ENCODE data around the gene SHPK.
"Not testable (repeated sequence)": the region's sequence is repeated elsewhere in the genome, so short reads cannot be mapped to it uniquely, and the experiment has no call there.

SHPK gene

DNA sequence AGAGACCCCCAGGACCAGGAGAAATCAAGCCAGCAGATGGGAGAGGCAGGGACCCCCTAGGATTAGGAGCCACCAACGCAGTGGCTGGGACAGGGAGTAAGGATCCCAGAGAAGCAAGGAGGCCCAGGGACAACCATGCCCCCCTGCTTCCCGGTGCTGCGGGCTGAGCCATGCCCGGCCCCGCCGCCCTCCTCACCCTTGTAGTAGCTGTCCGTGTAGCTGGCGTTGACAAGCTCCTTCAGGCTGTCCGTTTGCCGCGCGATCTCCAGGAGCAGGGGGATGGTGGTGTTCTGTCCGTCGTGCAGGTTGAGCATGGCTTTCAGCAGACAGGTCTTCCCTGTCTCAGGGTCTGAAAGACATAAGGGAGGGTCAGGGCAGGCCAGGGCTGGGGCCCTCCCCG is 45.3 kb downstream of the SHPK start:
- Histone ChIP-seq H3K27ac (ENCODE audit: low read depth, low read length) (no peak overlapping the region), H3K9ac (ENCODE audit: low read depth in 1 of 2, low read length in 2 of 2) (no peak overlapping the region), H3K36me3 (ENCODE audit: control insufficient read depth in 1 of 2, insufficient read depth in 2 of 2, low read length in 2 of 2) (peaks cover 12 to 57% of the 10 kb centered on the region in 2 donors), H3K4me3 (ENCODE audit: low read depth in 1 of 2, low read length in 2 of 2) (no peak overlapping the region), H3K4me1 (ENCODE audit: control insufficient read depth in 1 of 2, insufficient read depth in 2 of 2, low read length in 2 of 2) (no peaks in the 10 kb centered on the region), H3K9me3 (ENCODE audit: control insufficient read depth in 1 of 2, low read length in 2 of 2) (no peaks in the 10 kb centered on the region), H3K27me3 (ENCODE audit: control insufficient read depth in 1 of 2, insufficient read depth in 2 of 2, low read length in 2 of 2) (no peaks in the 10 kb centered on the region)

DNA sequence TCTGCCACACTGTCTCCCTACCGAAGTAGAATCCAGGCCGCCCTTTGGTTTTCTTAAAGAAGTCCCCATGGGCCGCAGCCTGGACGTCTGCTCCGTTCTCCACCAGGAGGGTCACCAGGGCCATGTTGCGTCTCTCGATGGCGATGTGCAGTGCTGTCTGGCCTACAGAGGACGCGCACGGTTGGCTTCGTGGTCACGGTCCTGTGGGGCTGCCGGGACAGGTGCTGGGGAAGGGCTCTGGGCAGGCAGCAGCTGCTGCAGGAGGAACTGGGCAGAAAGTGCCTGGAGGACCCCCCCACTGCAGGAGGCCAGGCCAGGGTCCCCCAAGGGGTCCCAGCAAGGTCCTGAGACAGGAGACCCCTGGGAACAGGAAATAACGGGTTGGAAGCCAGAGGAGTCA is 45.8 kb downstream of the SHPK start:
- Histone ChIP-seq H3K27me3 (ENCODE audit: control insufficient read depth in 1 of 2, insufficient read depth in 2 of 2, low read length in 2 of 2) (no peaks in the 10 kb centered on the region), H3K36me3 (ENCODE audit: control insufficient read depth in 1 of 2, insufficient read depth in 2 of 2, low read length in 2 of 2) (peaks cover 14 to 58% of the 10 kb centered on the region in 2 donors), H3K27ac (ENCODE audit: low read depth, low read length) (no peak overlapping the region), H3K9me3 (ENCODE audit: control insufficient read depth in 1 of 2, low read length in 2 of 2) (no peaks in the 10 kb centered on the region), H3K9ac (ENCODE audit: low read depth in 1 of 2, low read length in 2 of 2) (no peak overlapping the region), H3K4me1 (ENCODE audit: control insufficient read depth in 1 of 2, insufficient read depth in 2 of 2, low read length in 2 of 2) (no peaks in the 10 kb centered on the region), H3K4me3 (ENCODE audit: low read depth in 1 of 2, low read length in 2 of 2) (no peak overlapping the region)

DNA sequence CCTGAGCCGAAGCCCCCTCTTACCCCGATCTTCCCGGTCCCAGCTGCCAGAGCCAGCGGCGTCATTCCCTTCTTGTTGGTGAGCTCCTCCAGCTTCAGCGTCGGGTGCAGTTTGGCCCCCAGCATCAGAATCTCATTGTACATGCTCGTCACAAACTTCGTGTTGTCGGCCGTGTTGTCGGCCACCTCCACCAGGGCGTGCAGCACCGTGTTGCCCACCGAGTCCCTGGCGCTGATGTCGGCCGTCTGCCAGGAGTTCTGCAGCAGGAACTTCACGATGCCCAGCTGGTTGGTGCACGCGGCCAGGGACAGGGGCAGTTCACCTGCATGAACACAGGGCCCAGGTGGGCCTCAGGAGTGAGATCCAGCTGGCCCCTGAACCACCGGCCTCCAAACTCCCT is 46.3 kb downstream of the SHPK start:
- no peak overlapping the region for H3K9ac ChIP-seq (ENCODE audit: low read depth in 1 of 2, low read length in 2 of 2)
- H3K36me3 ChIP-seq (ENCODE audit: control insufficient read depth in 1 of 2, insufficient read depth in 2 of 2, low read length in 2 of 2) = peaks cover 14 to 58% of the 10 kb centered on the region in 2 donors
- no peaks in the 10 kb centered on the region for H3K4me1 ChIP-seq (ENCODE audit: control insufficient read depth in 1 of 2, insufficient read depth in 2 of 2, low read length in 2 of 2)
- H3K27me3 ChIP-seq (ENCODE audit: control insufficient read depth in 1 of 2, insufficient read depth in 2 of 2, low read length in 2 of 2) = no peaks in the 10 kb centered on the region
- no peak overlapping the region for H3K4me3 ChIP-seq (ENCODE audit: low read depth in 1 of 2, low read length in 2 of 2)
- no peak overlapping the region for H3K27ac ChIP-seq (ENCODE audit: low read depth, low read length)
- no peaks in the 10 kb centered on the region for H3K9me3 ChIP-seq (ENCODE audit: control insufficient read depth in 1 of 2, low read length in 2 of 2)

DNA sequence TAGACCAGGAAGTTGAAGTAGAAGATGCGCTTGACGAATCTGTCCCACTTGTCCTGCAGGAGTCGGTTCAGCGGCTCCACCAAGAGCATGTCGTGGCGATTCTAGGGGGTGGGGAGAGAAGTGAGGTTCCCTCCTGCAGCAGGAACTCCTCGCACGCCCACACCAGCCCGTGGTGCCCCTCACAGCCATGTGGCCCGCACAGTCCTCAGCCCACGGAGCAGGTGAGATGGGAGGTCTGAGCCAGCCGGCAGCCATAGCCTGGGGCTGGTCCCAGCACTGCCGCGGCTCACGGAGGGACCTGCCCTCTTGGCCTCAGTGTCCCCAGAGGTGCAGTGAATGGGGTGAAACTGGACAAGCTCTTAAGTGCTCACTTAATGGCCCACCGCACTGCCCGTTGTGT is 50.2 kb downstream of the SHPK start:
- Histone ChIP-seq H3K27ac (ENCODE audit: low read depth, low read length) (no peak overlapping the region), H3K36me3 (ENCODE audit: control insufficient read depth in 1 of 2, insufficient read depth in 2 of 2, low read length in 2 of 2) (peaks cover 19 to 60% of the 10 kb centered on the region in 2 donors), H3K9me3 (ENCODE audit: control insufficient read depth in 1 of 2, low read length in 2 of 2) (no peaks in the 10 kb centered on the region), H3K27me3 (ENCODE audit: control insufficient read depth in 1 of 2, insufficient read depth in 2 of 2, low read length in 2 of 2) (no peaks in the 10 kb centered on the region), H3K4me1 (ENCODE audit: control insufficient read depth in 1 of 2, insufficient read depth in 2 of 2, low read length in 2 of 2) (no peaks in the 10 kb centered on the region), H3K4me3 (ENCODE audit: low read depth in 1 of 2, low read length in 2 of 2) (no peak overlapping the region), H3K9ac (ENCODE audit: low read depth in 1 of 2, low read length in 2 of 2) (no peak overlapping the region)

DNA sequence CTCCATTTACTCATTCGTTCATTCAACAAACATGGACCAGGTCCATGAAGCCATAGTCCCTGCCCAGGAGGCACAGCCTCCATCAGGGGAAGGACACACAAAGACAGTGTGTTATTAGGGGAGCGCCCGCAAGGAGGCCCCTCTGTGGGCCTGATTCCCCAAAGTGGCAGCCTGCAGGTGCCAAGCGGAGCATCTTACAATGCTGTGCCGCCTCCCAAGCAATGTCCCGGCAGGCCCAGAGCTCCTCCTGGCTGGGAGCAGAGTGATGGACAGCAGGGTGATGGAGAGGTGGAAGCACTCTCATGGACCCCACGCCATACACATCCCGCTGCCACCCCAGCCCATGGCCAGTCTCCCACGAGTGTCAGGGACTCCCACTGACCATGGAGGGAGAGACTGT is 52.6 kb downstream of the SHPK start:
- no peaks in the 10 kb centered on the region for H3K9me3 ChIP-seq (ENCODE audit: control insufficient read depth in 1 of 2, low read length in 2 of 2)
- no peak overlapping the region for H3K27ac ChIP-seq (ENCODE audit: low read depth, low read length)
- no peaks in the 10 kb centered on the region for H3K4me1 ChIP-seq (ENCODE audit: control insufficient read depth in 1 of 2, insufficient read depth in 2 of 2, low read length in 2 of 2)
- no peaks in the 10 kb centered on the region for H3K27me3 ChIP-seq (ENCODE audit: control insufficient read depth in 1 of 2, insufficient read depth in 2 of 2, low read length in 2 of 2)
- H3K9ac ChIP-seq (ENCODE audit: low read depth in 1 of 2, low read length in 2 of 2) = no peak overlapping the region
- H3K4me3 ChIP-seq (ENCODE audit: low read depth in 1 of 2, low read length in 2 of 2) = no peak overlapping the region
- H3K36me3 ChIP-seq (ENCODE audit: control insufficient read depth in 1 of 2, insufficient read depth in 2 of 2, low read length in 2 of 2) = peaks cover 24 to 51% of the 10 kb centered on the region in 2 donors

DNA sequence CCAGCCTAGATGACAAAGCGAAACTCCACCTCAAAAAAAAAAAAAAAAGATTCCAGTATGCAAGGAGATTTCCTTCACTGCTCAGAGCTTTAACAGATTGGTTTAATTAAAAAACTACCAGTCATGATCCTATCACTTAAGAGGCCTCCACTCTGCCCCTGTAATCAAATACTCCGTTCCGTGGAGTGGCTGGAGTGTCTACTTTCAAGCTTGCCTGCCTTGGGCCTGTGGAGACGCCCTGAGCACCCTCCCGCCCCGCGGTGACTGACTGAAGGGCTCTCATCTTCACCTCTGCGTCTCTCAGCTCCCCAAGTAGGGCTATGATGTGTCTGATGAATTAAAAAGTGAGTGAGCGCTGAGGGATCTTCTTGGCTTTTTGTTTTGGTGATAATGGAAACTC is 53.1 kb downstream of the SHPK start:
- Histone ChIP-seq H3K36me3 (ENCODE audit: control insufficient read depth in 1 of 2, insufficient read depth in 2 of 2, low read length in 2 of 2) (peaks cover 24 to 47% of the 10 kb centered on the region in 2 donors), H3K27me3 (ENCODE audit: control insufficient read depth in 1 of 2, insufficient read depth in 2 of 2, low read length in 2 of 2) (no peaks in the 10 kb centered on the region), H3K27ac (ENCODE audit: low read depth, low read length) (no peak overlapping the region), H3K9ac (ENCODE audit: low read depth in 1 of 2, low read length in 2 of 2) (no peak overlapping the region), H3K9me3 (ENCODE audit: control insufficient read depth in 1 of 2, low read length in 2 of 2) (no peaks in the 10 kb centered on the region), H3K4me3 (ENCODE audit: low read depth in 1 of 2, low read length in 2 of 2) (no peak overlapping the region), H3K4me1 (ENCODE audit: control insufficient read depth in 1 of 2, insufficient read depth in 2 of 2, low read length in 2 of 2) (no peaks in the 10 kb centered on the region)

DNA sequence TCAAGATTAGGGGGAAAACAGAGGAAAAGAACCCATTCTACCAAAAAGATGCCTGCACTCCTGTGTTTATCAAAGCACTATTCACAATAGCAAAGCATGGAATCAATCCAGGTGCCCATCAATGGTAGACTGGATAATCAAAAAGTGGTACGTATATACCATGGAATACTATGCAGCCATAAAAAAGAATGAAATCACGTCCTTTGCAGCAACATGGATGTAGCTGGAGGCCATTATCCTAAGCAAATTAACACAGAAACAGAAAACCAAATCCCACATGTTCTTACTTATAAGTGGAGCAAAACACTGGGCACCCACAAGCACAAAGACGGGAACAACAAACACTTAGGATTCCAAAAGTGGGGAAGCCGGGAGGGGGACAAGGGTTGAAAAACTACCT is 57.4 kb downstream of the SHPK start:
- H3K9me3 ChIP-seq (ENCODE audit: control insufficient read depth in 1 of 2, low read length in 2 of 2); H3K27ac ChIP-seq (ENCODE audit: low read depth, low read length): not testable (repeated sequence)
- H3K36me3 ChIP-seq (ENCODE audit: control insufficient read depth in 1 of 2, insufficient read depth in 2 of 2, low read length in 2 of 2) = peaks cover 17 to 43% of the 10 kb centered on the region in 2 donors

DNA sequence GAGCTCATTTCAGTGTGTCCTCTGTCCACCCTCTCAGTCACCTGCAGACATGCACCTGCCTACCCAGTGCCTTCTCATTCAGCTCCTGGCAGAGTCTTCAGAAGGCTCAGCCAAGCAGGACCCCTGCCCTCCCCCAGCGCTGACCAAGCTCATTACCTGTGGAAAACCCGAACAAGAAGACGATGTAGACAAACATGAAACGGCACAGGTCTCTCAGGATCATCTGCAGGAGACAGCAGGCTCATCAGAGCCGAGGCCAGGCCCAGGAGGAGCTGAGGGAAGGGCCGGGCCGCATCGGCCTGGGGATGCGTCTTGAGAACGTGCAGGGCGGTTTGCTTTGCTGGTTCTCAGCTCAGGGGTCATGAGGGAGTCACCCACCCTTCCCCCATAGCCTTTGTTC is 59.1 kb downstream of the SHPK start:
- H3K36me3 ChIP-seq (ENCODE audit: control insufficient read depth in 1 of 2, insufficient read depth in 2 of 2, low read length in 2 of 2) = peaks cover 13 to 40% of the 10 kb centered on the region in 2 donors

More for the DNA sequence above, 57.4 kb downstream of the SHPK start:
- H3K4me3 ChIP-seq (ENCODE audit: low read depth in 1 of 2, low read length in 2 of 2); H3K4me1 ChIP-seq (ENCODE audit: control insufficient read depth in 1 of 2, insufficient read depth in 2 of 2, low read length in 2 of 2); H3K9ac ChIP-seq (ENCODE audit: low read depth in 1 of 2, low read length in 2 of 2); H3K27me3 ChIP-seq (ENCODE audit: control insufficient read depth in 1 of 2, insufficient read depth in 2 of 2, low read length in 2 of 2): not testable (repeated sequence)

DNA sequence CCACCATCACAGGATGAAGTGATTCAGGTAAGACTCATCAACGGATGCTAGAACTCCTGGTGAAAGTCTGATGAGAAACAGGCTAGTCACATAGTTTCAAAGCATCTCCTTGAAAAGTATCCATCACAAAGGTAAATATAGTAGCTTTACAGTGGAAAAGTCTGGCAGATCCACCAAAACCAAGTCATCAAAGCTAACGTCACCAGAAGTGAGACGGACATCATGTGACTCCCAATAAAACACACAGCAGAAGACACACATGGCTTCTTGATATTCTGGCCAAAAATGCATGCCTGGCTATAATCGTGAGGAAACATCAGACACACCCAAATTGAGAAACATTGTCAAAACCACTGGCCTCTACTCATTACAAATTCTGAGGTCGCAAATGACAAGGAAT is 60.5 kb downstream of the SHPK start:
- H3K9me3 ChIP-seq (ENCODE audit: control insufficient read depth in 1 of 2, low read length in 2 of 2) = no peaks in the 10 kb centered on the region
- no peak overlapping the region for H3K4me3 ChIP-seq (ENCODE audit: low read depth in 1 of 2, low read length in 2 of 2)
- H3K9ac ChIP-seq (ENCODE audit: low read depth in 1 of 2, low read length in 2 of 2) = no peak overlapping the region
- no peak overlapping the region for H3K27ac ChIP-seq (ENCODE audit: low read depth, low read length)
- no peaks in the 10 kb centered on the region for H3K4me1 ChIP-seq (ENCODE audit: control insufficient read depth in 1 of 2, insufficient read depth in 2 of 2, low read length in 2 of 2)
- no peaks in the 10 kb centered on the region for H3K27me3 ChIP-seq (ENCODE audit: control insufficient read depth in 1 of 2, insufficient read depth in 2 of 2, low read length in 2 of 2)
- peaks cover 18 to 50% of the 10 kb centered on the region in 2 donors for H3K36me3 ChIP-seq (ENCODE audit: control insufficient read depth in 1 of 2, insufficient read depth in 2 of 2, low read length in 2 of 2)

More for the DNA sequence above, 59.1 kb downstream of the SHPK start:
- Histone ChIP-seq H3K9ac (ENCODE audit: low read depth in 1 of 2, low read length in 2 of 2) (no peak overlapping the region), H3K27ac (ENCODE audit: low read depth, low read length) (no peak overlapping the region), H3K4me1 (ENCODE audit: control insufficient read depth in 1 of 2, insufficient read depth in 2 of 2, low read length in 2 of 2) (no peaks in the 10 kb centered on the region), H3K4me3 (ENCODE audit: low read depth in 1 of 2, low read length in 2 of 2) (no peak overlapping the region), H3K27me3 (ENCODE audit: control insufficient read depth in 1 of 2, insufficient read depth in 2 of 2, low read length in 2 of 2) (no peaks in the 10 kb centered on the region), H3K9me3 (ENCODE audit: control insufficient read depth in 1 of 2, low read length in 2 of 2) (no peaks in the 10 kb centered on the region)

DNA sequence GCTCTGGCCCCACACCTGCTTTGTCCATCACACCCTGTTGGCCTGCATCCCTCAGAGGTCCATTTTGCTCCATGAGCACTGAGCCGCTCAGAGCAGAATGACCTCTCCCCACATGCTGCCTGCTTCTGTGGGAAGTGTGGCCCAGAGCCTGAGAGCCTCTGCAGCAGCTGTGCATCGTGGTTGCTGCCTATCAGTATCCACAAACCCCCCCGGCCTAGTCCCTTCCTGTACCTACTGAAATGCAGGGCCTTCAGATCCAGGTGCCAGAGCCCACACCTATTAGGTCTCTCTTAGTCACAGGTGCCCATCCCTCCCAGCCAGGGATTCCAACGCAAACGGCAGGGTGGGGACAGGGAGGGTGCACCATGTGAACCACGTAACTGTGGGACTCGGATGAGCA is 61.8 kb downstream of the SHPK start:
- Histone ChIP-seq H3K9ac (ENCODE audit: low read depth in 1 of 2, low read length in 2 of 2) (no peak overlapping the region), H3K27me3 (ENCODE audit: control insufficient read depth in 1 of 2, insufficient read depth in 2 of 2, low read length in 2 of 2) (no peaks in the 10 kb centered on the region), H3K36me3 (ENCODE audit: control insufficient read depth in 1 of 2, insufficient read depth in 2 of 2, low read length in 2 of 2) (peaks cover 13 to 47% of the 10 kb centered on the region in 2 donors)

More for the DNA sequence above, 61.8 kb downstream of the SHPK start:
- no peak overlapping the region for H3K4me3 ChIP-seq (ENCODE audit: low read depth in 1 of 2, low read length in 2 of 2)
- H3K4me1 ChIP-seq (ENCODE audit: control insufficient read depth in 1 of 2, insufficient read depth in 2 of 2, low read length in 2 of 2) = no peaks in the 10 kb centered on the region
- H3K27ac ChIP-seq (ENCODE audit: low read depth, low read length) = no peak overlapping the region
- H3K9me3 ChIP-seq (ENCODE audit: control insufficient read depth in 1 of 2, low read length in 2 of 2) = no peaks in the 10 kb centered on the region
